ENCODE measurements around the gene USP47. TPM values are rescaled to one million over a fixed set of nuclear protein-coding genes. Genes with fewer than 3 reads are reported as not detected.

Gene USP47
- total and polyA plus RNA-seq, 2 of the 13 experiments (the other 11 are each of a cell fraction or from before 2014, with no cell fraction given): 12.2 to 52.7 TPM

DNA sequence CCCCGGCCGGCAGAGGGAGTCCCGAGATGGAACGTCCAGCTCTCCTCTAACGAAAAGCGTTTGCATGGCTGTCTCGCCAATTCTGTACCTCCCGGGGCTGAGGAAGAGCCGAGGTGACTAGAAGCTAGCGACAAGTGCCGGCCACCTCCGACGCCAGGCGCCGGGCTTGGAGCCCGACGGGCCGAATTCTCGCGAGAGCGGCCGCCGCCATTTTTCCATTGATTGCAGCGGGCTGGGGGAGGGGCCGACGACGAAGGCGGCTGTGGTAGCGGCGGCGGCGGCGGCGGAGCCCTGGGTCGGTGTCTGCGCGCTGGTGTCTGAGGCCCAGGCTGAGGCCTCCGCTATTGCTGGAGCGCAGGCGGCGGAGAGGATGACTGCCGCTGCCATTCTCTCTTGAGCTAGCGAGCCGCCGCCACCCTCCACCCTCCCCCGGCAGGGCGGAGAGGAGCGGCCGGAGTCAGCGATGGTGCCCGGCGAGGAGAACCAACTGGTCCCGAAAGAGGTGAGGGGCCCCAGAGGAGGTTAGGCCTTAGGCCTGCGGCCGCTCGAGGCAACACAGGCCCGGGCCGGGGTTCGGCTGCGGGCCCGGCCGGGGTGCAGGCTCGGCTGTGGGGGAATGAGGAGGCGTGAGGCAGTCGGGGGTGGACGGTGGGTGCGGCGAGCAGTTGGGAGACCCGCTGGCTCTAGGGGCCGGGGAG is at the start of gene USP47 (continued):
- TF ChIP-seq NBN (conservative IDR thresholded peaks at IDR 0.05) (no peak), SALL1 (CRISPR knock-in tag; IDR thresholded peaks at IDR 0.05) (peak; percentile 83), CBFB (CRISPR knock-in tag; IDR thresholded peaks at IDR 0.05) (peak; percentile 83), NRL (CRISPR knock-in tag; IDR thresholded peaks at IDR 0.05; ENCODE audit: borderline replicate concordance) (peak; percentile 92), ZNF556 (CRISPR knock-in tag; IDR thresholded peaks at IDR 0.05; ENCODE audit: borderline replicate concordance) (peak; percentile 85), ZNF569 (CRISPR knock-in tag; IDR thresholded peaks at IDR 0.05; ENCODE audit: borderline replicate concordance) (no peak), ZNF121 (CRISPR knock-in tag; IDR thresholded peaks at IDR 0.05) (peak; percentile 23; the same call in 1 of the 2 replicates), MBD4 (IDR thresholded peaks at IDR 0.05; ENCODE audit: borderline replicate concordance, low read length) (no peak), ZZZ3 (CRISPR knock-in tag; IDR thresholded peaks at IDR 0.05; ENCODE audit: borderline replicate concordance) (peak; percentile 25; the same call in 1 of the 2 replicates), SRY (CRISPR knock-in tag; IDR thresholded peaks at IDR 0.05) (no peak), RBM39 (IDR thresholded peaks at IDR 0.05; ENCODE audit: low read depth, low read length, poor library complexity, severe bottlenecking) (peak; percentile 77), NFIB (CRISPR knock-in tag; IDR thresholded peaks at IDR 0.05; ENCODE audit: borderline replicate concordance) (no peak), NFE2L2 (IDR thresholded peaks at IDR 0.05; ENCODE audit: low read length) (no peak), NFE2L1 (CRISPR knock-in tag; IDR thresholded peaks at IDR 0.05; ENCODE audit: borderline replicate concordance) (no peak), ZNF737 (CRISPR knock-in tag; IDR thresholded peaks at IDR 0.05; ENCODE audit: borderline replicate concordance) (no peak), RFX1 (IDR thresholded peaks at IDR 0.05) (no peak)
- TF ChIP-seq, protein P1, sequence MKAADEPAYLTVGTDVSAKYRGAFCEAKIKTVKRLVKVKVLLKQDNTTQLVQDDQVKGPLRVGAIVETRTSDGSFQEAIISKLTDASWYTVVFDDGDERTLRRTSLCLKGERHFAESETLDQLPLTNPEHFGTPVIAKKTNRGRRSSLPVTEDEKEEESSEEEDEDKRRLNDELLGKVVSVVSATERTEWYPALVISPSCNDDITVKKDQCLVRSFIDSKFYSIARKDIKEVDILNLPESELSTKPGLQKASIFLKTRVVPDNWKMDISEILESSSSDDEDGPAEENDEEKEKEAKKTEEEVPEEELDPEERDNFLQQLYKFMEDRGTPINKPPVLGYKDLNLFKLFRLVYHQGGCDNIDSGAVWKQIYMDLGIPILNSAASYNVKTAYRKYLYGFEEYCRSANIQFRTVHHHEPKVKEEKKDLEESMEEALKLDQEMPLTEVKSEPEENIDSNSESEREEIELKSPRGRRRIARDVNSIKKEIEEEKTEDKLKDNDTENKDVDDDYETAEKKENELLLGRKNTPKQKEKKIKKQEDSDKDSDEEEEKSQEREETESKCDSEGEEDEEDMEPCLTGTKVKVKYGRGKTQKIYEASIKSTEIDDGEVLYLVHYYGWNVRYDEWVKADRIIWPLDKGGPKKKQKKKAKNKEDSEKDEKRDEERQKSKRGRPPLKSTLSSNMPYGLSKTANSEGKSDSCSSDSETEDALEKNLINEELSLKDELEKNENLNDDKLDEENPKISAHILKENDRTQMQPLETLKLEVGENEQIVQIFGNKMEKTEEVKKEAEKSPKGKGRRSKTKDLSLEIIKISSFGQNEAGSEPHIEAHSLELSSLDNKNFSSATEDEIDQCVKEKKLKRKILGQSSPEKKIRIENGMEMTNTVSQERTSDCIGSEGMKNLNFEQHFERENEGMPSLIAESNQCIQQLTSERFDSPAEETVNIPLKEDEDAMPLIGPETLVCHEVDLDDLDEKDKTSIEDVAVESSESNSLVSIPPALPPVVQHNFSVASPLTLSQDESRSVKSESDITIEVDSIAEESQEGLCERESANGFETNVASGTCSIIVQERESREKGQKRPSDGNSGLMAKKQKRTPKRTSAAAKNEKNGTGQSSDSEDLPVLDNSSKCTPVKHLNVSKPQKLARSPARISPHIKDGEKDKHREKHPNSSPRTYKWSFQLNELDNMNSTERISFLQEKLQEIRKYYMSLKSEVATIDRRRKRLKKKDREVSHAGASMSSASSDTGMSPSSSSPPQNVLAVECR (CRISPR knock-in tag; IDR thresholded peaks at IDR 0.05; ENCODE audit: borderline replicate concordance): peak; percentile 83; the same call in 1 of the 2 replicates
- TF ChIP-seq, protein P2, sequence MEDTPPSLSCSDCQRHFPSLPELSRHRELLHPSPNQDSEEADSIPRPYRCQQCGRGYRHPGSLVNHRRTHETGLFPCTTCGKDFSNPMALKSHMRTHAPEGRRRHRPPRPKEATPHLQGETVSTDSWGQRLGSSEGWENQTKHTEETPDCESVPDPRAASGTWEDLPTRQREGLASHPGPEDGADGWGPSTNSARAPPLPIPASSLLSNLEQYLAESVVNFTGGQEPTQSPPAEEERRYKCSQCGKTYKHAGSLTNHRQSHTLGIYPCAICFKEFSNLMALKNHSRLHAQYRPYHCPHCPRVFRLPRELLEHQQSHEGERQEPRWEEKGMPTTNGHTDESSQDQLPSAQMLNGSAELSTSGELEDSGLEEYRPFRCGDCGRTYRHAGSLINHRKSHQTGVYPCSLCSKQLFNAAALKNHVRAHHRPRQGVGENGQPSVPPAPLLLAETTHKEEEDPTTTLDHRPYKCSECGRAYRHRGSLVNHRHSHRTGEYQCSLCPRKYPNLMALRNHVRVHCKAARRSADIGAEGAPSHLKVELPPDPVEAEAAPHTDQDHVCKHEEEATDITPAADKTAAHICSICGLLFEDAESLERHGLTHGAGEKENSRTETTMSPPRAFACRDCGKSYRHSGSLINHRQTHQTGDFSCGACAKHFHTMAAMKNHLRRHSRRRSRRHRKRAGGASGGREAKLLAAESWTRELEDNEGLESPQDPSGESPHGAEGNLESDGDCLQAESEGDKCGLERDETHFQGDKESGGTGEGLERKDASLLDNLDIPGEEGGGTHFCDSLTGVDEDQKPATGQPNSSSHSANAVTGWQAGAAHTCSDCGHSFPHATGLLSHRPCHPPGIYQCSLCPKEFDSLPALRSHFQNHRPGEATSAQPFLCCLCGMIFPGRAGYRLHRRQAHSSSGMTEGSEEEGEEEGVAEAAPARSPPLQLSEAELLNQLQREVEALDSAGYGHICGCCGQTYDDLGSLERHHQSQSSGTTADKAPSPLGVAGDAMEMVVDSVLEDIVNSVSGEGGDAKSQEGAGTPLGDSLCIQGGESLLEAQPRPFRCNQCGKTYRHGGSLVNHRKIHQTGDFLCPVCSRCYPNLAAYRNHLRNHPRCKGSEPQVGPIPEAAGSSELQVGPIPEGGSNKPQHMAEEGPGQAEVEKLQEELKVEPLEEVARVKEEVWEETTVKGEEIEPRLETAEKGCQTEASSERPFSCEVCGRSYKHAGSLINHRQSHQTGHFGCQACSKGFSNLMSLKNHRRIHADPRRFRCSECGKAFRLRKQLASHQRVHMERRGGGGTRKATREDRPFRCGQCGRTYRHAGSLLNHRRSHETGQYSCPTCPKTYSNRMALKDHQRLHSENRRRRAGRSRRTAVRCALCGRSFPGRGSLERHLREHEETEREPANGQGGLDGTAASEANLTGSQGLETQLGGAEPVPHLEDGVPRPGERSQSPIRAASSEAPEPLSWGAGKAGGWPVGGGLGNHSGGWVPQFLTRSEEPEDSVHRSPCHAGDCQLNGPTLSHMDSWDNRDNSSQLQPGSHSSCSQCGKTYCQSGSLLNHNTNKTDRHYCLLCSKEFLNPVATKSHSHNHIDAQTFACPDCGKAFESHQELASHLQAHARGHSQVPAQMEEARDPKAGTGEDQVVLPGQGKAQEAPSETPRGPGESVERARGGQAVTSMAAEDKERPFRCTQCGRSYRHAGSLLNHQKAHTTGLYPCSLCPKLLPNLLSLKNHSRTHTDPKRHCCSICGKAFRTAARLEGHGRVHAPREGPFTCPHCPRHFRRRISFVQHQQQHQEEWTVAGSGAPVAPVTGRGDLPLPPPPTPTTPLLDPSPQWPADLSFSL (CRISPR knock-in tag; IDR thresholded peaks at IDR 0.05): no peak
- TF ChIP-seq, protein P3, sequence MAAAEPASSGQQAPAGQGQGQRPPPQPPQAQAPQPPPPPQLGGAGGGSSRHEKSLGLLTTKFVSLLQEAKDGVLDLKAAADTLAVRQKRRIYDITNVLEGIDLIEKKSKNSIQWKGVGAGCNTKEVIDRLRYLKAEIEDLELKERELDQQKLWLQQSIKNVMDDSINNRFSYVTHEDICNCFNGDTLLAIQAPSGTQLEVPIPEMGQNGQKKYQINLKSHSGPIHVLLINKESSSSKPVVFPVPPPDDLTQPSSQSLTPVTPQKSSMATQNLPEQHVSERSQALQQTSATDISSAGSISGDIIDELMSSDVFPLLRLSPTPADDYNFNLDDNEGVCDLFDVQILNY (CRISPR knock-in tag; conservative IDR thresholded peaks at IDR 0.05): no peak
